LNCaP clone FGC (cell line): ENCODE measurements around the gene LY9.

ENCODE experiments used
- DNase-seq: peaks from one replicate; pipeline ENCODE4 v3.0.0-alpha.2; 2011; ENCODE audit warnings: low read depth
- H3K4me3 ChIP-seq: 2 replicates; pipeline ENCODE4 v1.5.1; 2011; ENCODE audit warnings: mild to moderate bottlenecking, low read depth, low read length, control low read depth
- TF ChIP-seq, protein P1 (sequence below): IDR thresholded peaks from 2 replicates; pipeline ENCODE4 v1.5.1; 2012; ENCODE audit warnings: mild to moderate bottlenecking; ENCODE audit not compliant: control insufficient read depth, insufficient read depth; ENCODE audit errors: extremely low read depth

The LY9 gene

DNA sequence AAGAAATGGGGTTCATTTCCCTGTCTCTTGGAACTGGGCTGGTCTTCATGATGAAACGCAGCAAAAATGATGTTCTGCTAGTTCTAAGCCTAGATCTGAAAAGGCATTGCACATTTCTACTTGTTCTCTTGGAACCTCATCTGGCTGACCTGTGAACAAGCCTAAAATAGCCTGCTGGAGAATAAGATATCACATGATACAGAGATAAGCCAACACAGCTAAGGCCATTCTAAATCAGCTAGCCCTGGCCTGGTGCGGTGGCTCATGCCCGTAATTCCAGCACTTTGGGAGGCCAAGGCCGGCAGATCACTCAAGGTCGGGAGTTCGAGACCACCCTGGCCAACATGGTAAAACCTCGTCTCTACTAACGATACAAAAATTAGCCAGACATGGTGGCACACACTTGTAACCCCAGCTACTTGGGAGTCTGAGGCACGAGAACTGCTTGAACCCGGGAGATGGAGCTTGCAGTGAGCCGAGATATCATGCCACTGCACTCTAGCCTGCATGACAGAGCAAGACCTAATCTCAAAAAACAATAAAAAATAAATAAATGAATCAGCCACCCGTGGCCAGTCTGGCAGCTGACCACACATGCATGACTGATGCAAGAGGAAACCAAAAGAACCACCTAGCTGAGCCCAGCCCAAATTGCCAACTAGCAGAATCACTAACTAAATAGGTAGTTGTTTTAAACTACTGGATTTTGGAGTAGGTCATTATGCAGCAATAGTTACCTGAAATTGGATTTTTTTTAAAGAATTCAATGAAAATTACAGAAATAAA is 48.7 kb downstream of the LY9 start:
- no peak overlapping the region for H3K4me3 ChIP-seq
- TF ChIP-seq, protein P1, sequence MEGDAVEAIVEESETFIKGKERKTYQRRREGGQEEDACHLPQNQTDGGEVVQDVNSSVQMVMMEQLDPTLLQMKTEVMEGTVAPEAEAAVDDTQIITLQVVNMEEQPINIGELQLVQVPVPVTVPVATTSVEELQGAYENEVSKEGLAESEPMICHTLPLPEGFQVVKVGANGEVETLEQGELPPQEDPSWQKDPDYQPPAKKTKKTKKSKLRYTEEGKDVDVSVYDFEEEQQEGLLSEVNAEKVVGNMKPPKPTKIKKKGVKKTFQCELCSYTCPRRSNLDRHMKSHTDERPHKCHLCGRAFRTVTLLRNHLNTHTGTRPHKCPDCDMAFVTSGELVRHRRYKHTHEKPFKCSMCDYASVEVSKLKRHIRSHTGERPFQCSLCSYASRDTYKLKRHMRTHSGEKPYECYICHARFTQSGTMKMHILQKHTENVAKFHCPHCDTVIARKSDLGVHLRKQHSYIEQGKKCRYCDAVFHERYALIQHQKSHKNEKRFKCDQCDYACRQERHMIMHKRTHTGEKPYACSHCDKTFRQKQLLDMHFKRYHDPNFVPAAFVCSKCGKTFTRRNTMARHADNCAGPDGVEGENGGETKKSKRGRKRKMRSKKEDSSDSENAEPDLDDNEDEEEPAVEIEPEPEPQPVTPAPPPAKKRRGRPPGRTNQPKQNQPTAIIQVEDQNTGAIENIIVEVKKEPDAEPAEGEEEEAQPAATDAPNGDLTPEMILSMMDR, result no peak
- no peak for DNase-seq

DNA sequence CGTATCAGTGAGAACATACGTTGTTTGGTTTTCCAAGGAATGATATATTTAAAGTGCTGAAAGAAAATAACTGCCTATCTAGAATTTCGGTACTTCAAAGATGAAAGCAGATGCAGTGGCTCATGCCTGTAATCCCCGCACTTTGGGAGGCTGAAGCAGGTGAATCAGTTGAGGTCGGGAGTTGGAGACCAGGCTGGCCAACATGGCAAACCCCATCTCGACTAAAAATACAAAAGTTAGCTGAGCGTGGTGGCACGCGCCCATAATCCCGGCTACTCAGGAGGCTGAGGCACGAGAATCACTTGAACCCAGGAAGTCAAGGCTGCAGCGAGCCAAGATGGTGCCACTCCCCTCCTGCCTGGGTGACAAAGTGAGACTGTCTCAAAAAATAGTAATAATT is 50.3 kb downstream of the LY9 start:
- DNase-seq, result no peak
- TF ChIP-seq, protein P1, result no peak

DNA sequence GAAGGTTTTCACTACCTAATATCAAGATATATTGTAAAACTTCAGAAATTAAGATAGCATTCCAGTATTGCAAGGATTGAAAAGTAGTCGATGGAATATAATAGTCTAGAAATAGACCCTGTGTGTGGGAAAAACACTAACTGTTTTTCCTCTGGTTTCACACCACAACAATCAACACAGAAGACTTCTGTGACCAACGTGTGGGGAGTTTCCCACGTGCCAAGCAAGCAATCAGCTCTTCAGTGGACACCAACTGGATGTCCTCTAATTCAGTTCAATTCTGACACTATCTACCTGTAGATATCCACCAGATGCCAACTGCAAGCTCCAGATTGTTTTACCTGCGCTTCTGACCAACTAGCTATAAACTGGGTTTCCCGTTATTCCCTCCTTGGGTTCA is 54.6 kb downstream of the LY9 start:
- no peak overlapping the region for H3K4me3 ChIP-seq

More for the DNA sequence above, 50.3 kb downstream of the LY9 start:
- no peak overlapping the region for H3K4me3 ChIP-seq

DNA sequence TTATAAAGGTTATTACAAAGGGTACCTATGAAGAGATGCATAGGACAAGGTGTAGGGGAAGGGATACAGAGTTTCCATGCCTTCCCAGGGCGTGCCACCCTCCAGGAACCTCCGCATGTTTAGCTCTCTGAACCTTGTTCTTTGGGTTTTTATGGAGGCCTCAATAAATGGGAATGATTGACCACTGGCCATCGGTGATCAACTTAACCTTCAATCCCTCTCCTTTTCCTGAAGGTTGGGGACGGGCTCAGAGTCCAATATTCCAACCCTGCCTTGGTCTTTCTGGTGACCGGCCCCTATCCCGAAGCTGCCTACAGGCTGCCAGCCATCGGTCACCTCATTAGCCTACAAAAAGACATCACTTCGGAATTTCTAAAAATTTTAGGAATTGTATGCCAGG is 55.0 kb downstream of the LY9 start:
- DNase-seq, result no peak
- H3K4me3 ChIP-seq, result no peak overlapping the region
- TF ChIP-seq, protein P1, result no peak

More for the DNA sequence above, 54.6 kb downstream of the LY9 start:
- DNase-seq, result no peak
- TF ChIP-seq, protein P1, result no peak

DNA sequence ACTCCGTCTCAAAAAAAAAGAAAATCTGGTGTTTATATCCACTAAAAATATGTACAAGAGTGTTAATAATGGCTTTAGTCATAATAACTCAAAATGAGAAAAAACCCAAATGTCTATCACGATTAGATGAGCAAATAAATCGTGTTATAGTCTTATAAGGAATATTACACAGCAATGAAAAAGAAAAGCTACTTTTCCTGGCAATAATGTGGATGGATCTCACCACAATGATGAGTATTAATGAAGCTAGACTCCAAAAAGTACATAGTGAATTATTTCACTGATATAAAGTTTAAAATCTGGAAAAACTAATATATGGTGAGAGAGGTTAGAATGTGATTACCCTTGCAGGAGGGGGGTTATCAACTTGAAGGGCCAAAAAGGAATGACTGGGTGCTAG is 57.0 kb downstream of the LY9 start:
- TF ChIP-seq, protein P1, result no peak
- no peak for DNase-seq
- no peak overlapping the region for H3K4me3 ChIP-seq

DNA sequence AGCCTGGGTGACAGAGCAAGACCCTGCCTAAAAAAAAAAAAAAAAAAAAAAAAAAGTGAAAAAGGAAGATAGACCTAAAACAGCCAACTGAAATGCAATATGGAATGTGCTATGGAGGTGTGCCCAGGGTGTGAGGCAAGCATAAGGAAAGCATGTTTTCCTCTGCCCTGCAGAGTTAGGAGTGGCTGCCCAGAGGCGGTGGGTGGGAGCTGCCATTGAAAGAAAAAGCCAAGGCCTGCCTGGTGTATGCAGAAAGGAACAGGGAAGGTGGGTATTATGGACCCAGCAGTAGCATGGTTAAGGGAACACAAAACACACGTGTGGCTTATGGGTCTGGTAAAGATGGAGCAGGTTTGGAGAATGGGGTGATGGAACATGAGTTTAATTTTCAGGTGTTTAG is 57.8 kb downstream of the LY9 start:
- TF ChIP-seq, protein P1, result no peak
- no peak overlapping the region for H3K4me3 ChIP-seq
- DNase-seq, result no peak

DNA sequence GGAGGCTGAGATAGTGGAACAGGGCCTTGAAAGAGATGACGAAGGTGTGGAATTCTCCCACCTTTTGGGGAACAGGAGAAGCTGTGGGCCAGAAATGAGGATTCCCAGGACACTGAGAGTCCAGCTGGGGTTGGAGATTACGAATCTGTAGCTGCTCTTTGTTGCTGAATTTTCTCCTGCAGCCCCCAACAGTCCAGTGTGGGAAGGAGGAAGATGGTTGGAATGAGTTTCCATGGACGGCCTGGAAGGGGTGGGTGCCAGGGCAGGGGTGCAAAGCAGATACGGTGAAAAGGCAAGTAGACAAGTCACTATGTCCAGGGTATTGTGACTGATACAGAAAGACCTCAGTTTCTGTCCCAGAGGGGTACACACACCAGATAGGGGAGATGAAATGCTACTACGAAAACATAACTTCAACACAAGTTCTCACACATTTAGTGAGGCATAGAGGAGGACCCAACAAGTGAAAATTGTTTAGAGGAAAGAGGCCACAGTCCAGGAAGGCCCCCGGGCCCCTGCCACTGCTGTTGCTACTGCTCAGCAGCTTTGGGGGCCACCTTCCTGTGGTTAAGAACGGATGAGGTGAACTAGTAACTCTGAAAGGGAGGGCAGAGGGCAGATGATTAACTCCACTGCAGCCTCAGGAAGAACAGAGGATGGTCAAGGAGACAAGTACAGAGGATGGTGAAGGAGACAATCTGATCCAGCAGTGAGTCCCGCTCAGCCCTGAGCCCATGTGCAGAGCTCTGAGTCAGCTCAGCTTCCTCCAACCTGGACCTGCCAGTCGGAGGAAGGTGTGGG is 59.4 kb downstream of the LY9 start:
- H3K4me3 ChIP-seq, result no peak overlapping the region
- DNase-seq, result no peak
- TF ChIP-seq, protein P1, result no peak
